NCI-H1092 treated with DMSO at 0.1 percent for 48 hours (cell line): ENCODE measurements around the gene FAM78A.
A peak's percentile ranks its signal among the peaks of the same experiment; 100 is the strongest.
"Not testable (repeated sequence)": the region's sequence is repeated elsewhere in the genome, so short reads cannot be mapped to it uniquely, and the experiment has no call there.

ENCODE experiments used
- DNase-seq: peaks from one replicate; lab custom pipeline; 2025; lab: John Stamatoyannopoulos, UW

The FAM78A gene

DNA sequence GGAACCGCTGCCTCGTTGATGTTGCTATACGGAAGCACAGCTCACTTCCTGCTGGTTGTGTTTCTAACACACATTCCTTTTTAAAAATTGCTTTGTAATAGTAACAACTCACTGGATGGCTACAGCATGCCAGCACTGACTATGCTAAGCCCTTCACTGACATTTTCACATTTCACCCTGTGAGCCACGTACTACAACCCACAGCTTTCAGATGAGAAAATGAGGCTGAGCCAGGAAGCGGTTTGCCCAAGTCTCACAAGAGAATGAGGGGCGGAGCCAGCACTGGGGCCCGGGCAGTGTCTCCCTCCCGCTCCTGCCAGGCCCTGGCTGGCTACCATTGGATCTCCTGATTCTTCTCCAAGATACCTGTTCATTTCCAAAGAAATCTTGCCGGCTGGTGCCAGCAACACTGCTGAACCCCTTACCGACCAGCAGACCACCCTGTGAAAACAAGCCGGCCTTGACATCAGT is 38.3 kb downstream of the FAM78A start:
- DNase-seq, result peak; percentile 5

- no peak for DNase-seq
These were observed 39.0 kb downstream of the FAM78A start for GRCh38 chr9:131237291-131237690.

DNA sequence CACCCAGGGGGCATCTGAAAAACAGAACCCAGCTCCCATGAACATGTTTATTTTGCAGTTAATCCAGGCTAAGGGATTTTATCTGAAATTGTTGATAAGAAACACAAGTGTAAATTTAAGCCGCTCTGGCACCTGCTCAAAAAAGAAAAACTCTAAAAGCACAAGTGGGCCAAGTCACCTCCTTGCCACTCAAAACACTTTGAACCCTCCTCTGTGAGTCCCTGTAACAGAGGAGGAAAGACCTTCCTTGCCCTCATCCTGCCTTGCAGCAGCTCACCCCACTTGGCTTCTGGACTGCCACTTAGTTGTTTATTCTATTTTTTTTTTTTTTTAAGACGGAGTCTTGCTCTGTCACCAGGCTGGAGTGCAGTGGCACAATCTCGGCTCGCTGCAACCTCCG is 39.5 kb downstream of the FAM78A start:
- no peak for DNase-seq

- no peak for DNase-seq
These were observed 40.1 kb downstream of the FAM78A start for GRCh38 chr9:131236161-131236560.

DNA sequence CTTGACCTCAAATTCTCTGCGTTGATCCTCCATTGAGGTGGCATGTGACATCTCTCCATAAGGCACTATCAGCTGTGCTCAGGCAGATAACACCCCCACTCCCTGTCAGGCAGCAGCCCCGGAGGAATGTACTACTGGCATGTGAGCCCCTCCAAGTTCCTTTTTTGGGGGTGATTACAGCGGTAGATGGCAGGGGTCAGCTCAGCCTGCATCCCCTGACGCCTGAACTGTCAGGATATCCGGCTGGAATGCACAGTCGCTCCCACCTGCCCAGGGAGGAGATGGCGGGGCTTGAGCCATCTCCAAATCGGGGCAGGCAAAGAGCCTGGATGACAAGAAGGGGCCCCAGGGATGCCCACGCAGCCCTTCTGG is 40.8 kb downstream of the FAM78A start:
- DNase-seq, result no peak

GRCh38 chr9:131234799-131235479 is 41.4 kb downstream of the FAM78A start:
- no peak for DNase-seq

GRCh38 chr9:131233995-131234394 is 42.3 kb downstream of the FAM78A start:
- DNase-seq, result no peak

DNA sequence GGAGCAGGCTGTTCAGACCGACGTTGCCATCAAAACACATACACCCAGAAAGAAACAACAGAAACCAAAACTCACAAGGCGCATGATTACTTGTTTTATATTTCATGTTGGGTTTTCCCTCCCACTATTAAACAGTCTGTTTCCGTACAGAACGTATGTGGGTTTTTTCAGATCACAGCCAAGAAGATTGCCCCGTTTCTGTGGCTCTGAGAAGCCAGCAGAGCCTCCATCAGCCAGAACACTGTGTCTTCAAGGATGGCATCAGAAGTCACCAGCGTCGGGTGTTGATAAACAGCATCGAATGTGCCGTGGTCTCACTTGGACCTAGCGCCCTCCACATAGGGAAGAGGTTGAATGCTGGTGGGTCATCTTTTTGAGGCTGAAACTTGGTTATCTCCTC is 42.8 kb downstream of the FAM78A start:
- no peak for DNase-seq

GRCh38 chr9:131228988-131229387 is 47.3 kb downstream of the FAM78A start:
- no peak for DNase-seq

DNA sequence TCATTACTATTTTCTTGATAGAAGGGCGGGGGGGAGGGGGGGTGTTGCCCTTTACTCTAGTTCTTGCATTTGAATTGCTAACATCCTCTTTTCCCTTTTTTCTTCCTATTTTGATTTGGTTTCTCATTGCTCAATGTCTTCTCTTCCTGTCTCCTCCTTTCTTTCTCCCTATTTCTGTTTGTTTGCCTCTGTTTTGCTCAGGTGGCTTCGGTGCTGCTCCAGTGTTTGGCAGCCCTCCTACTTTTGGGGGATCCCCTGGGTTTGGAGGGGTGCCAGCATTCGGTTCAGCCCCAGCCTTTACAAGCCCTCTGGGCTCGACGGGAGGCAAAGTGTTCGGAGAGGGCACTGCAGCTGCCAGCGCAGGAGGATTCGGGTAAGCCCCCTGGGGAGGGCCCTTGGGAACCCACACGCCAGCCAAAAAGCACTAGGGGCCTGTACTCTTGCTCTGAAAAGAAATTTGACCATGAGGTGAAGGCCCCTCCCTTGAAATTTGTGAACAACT is 48.3 kb downstream of the FAM78A start:
- peak; percentile 89 for DNase-seq

DNA sequence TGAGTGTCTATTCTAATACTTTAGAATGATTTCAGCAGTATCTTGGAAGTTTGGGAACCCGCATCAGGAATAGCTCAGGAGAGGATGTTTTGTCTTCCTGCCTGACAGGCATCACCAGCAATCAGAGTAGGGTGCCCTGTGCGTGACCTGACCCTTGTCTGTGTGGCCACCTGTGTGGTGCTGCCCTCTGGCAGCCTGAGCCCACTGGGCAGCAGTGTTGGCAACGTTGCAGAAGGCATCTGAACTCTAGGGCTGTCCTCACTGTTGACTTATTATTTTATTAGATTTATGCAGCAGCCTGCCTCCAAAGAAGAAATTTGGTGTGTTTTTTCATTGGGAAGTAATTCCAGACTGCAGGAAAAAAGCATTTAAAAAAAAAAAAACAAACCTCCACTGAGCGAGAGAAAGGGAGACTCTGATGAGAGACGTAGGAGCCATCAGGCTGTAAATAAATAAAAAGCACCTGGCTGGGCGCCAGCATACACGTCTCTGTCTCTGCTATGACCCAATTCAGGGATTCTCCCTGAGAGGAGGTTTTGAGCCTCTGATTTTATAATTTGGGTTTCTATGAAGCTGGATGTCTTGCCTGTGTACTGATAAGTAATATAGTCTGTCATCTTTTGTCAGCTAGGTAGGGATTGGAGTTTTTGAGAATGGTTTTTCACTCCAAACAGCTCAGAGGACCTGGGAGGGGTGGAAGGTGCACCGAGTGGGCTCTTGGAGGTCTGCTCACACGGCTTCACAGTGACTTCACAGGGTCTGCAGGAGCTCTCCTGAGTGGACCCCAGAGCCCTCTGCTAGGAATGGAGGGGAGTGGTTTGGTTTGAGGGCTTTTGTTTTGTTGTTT is 49.0 kb downstream of the FAM78A start:
- DNase-seq, result peak; percentile 92

DNA sequence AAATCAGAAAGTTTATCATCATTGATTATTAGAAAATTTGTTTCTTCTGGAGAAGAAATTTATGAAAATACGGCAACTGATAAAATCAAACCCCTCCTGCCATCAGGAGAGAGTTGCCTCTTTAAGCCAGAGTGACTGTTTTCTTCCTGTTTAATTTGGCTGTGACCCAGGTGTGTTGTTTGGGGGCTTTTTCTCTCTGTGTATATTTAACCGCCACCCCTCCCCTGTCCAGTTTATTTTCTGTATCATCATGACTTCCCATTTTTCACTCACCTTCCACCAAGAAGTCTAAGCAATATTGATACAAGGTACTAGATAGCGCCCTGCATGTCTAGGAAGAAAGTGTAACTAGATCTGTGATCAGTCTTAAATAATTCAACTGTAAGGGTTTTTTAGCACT is 50.1 kb downstream of the FAM78A start:
- peak; percentile 36 for DNase-seq

DNA sequence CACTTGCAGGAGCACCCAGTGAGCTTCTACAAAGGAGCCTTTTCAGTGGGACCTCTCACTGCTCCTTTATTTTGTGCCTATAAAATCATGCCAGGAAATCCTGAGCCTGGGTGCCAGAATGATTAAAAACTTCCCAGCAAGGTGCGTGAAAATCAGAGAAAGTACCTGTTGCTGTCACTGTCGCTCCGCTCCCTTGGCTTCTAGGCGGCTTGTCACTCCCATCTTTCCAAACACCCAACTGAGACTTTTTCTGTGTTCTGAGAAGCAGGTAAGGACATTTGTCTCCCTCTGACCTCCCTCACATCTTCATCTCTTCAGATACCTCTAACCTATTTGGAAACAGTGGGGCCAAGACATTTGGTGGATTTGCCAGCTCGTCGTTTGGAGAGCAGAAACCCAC is 53.9 kb downstream of the FAM78A start:
- no peak for DNase-seq

DNA sequence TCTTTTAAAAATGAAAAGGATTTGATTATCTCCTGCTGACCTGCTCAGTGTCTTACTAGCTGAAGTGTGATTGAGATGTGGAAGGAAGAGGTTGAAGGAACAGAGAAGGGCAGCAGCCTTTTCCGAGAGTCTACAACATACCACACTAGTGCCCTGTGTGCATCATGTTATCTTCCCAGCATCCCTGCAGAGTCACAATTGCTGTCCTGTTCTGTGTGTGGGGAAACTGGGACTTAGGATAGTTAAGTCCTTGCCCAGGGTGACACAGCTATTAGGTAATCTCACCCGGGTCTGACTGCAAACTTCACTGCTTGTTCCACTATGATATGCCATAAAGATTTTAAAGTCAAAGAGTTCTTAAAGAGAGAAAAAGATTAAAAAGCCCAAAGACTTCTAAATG is 55.8 kb downstream of the FAM78A start:
- DNase-seq, result no peak

DNA sequence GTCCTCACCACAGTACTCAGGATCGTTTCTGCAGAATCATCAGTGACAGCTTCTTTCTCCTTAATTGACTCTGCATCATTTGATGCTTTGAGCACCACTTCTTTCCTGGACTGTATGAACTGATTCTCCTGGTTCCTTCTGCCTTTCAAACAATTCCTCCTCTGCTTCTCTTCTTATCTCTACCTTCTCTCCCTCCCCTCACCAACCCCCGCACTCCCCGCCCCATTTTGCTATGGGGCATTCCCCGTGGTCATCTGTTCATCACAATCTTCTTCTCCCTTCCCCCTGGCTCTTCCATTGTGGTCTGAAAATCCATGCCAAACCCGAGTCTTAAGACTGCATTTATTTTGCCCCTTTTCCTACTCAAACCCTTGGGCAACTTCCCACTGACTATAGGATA is 57.9 kb downstream of the FAM78A start:
- DNase-seq, result no peak

DNA sequence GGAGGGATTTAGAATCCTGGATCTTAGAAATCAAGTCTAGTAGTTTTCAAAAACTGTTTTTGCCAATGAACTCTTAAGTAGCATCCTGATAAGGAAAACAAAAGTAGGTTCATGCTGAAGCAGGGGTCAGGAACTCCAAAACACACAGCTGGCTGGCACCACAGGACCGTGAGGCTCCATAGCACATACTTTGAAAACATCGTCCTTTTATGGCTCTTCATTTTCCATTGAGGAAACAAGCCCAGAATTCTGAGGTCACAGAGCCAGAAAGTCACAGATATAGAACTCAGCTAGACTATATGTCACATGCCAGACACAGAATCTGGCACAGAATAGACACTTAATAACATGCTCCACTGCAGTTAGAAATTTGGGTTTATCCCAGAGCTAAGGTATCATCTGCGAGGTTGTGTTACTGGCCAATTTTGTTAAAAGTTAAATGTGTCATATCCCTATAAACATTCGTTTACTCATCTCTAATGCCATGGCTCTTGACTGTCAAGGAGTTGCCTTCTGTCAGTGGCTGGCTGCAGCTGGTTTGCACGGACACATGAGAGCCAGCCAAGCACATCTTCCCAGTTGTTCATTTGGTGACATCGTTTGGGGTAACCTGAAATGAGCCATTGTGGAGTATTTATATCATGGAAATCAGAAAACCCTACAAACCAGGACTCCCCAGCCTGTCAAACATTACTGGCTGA is 58.8 kb downstream of the FAM78A start:
- DNase-seq, result peak; percentile 12

- no peak for DNase-seq
These were observed 59.5 kb downstream of the FAM78A start for GRCh38 chr9:131216806-131217205.

- DNase-seq, result no peak
These were observed 61.4 kb downstream of the FAM78A start for GRCh38 chr9:131214876-131215275.

GRCh38 chr9:131214286-131214856 is 61.9 kb downstream of the FAM78A start:
- no peak for DNase-seq

GRCh38 chr9:131211920-131212319 is 64.4 kb downstream of the FAM78A start:
- not testable (repeated sequence) for DNase-seq
